Mucosa of descending colon (tissue), 3 donors: ENCODE data around the gene ASB4. TPM values are rescaled to one million over a fixed set of nuclear protein-coding genes. Genes with fewer than 3 reads are reported as not detected.

Source experiments
- ATAC-seq: fragments of 200-7000 bp; cut with Tn5 transposase; one replicate; pipeline ENCODE4 v1.9.1; 2020; ENCODE audit warnings: mild to moderate bottlenecking, moderate library complexity
- DNase-seq, 3 donors: peaks; one replicate each; pipeline ENCODE4 v3.0.0-alpha.2; 2020
- H3K36me3 ChIP-seq: fragments of 200-600 bp; one replicate; pipeline ENCODE4 v1.8.0; 2021; ENCODE audit warnings: low read depth, mild to moderate bottlenecking
- H3K4me1 ChIP-seq: fragments of 200-600 bp; one replicate; pipeline ENCODE4 v1.8.0; 2021; ENCODE audit warnings: low read depth, mild to moderate bottlenecking
- H3K4me3 ChIP-seq: fragments of 200-600 bp; one replicate; pipeline ENCODE4 v1.8.0; 2021; ENCODE audit warnings: mild to moderate bottlenecking
- H3K9me3 ChIP-seq: fragments of 200-600 bp; one replicate; pipeline ENCODE4 v1.8.0; 2021; ENCODE audit warnings: mild to moderate bottlenecking
- CTCF ChIP-seq: fragments of 200-600 bp; IDR thresholded peaks from one replicate; pipeline ENCODE4 v1.8.0; 2022; ENCODE audit warnings: antibody characterized with exemption, mild to moderate bottlenecking
- intact Hi-C, 2 donors: fragments of 100-400 bp; cut with DNase I in 1 of 2; cut with micrococcal nuclease in 1 of 2; formaldehyde crosslinking; loops; one replicate each; pipeline versions ENCODE4 v1.11.0 to v1.11.1; 2022; cut with DNase I, micrococcal nuclease
- total RNA-seq, 3 donors: library from RNA; stranded (reverse); fragmentation: NEBNext Ultra II Directional in 2 of 3; extraction: Animal tissue kit (Norgen Biotek cat#: 25700) in 2 of 3; gene quantifications; one replicate each; pipeline versions ENCODE4 v1.2.1 to v1.2.4, GENCODE V29; 2021 to 2023
- donor health status: DM: no; HTN: no; CAD: no; lungs with moderate emphysema.
- donor health status: DM: no; HTN: no; CAD: no.
- donor health status: DM: no; HTN: yes; CAD: no.

ASB4 gene
- total RNA-seq, 3 donors from 2014 or later, result 0.13 to 0.84 TPM; not detected in 1

- no peak for ATAC-seq
- Histone ChIP-seq H3K4me1 (no peaks in the 10 kb centered on the region), H3K9me3 (no peaks in the 10 kb centered on the region), H3K36me3 (no peaks in the 10 kb centered on the region), H3K4me3 (no peak overlapping the region)
- no peak for DNase-seq
- no peak for TF ChIP-seq CTCF
- intact Hi-C loops, result no loop called here
Observed at GRCh38 chr7:95479992-95480624, 5.6 kb upstream of the ASB4 start.

- ATAC-seq, result no peak
- no peaks in the 10 kb centered on the region for H3K4me1 ChIP-seq
- no peak overlapping the region for H3K4me3 ChIP-seq
- intact Hi-C loops, result no loop called here
- TF ChIP-seq CTCF, result no peak
- H3K36me3 ChIP-seq, result no peaks in the 10 kb centered on the region
- DNase-seq, result no peak
- no peaks in the 10 kb centered on the region for H3K9me3 ChIP-seq
Observed at GRCh38 chr7:95481271-95482165, 4.2 kb upstream of the ASB4 start.

GRCh38 chr7:95482424-95482823 lies 3.3 kb upstream of the ASB4 start:
- TF ChIP-seq CTCF, result no peak
- ATAC-seq (no peak), DNase-seq (no peak)
- intact Hi-C loops, result no loop called here
- H3K9me3 ChIP-seq, result no peaks in the 10 kb centered on the region
- H3K36me3 ChIP-seq, result no peaks in the 10 kb centered on the region
- H3K4me1 ChIP-seq, result no peaks in the 10 kb centered on the region
- H3K4me3 ChIP-seq, result no peak overlapping the region

GRCh38 chr7:95490231-95490762 lies 4.6 kb downstream of the ASB4 start:
- ATAC-seq (no peak), DNase-seq (no peak)
- no peak overlapping the region for H3K4me3 ChIP-seq
- no peaks in the 10 kb centered on the region for H3K36me3 ChIP-seq
- H3K4me1 ChIP-seq, result no peaks in the 10 kb centered on the region
- H3K9me3 ChIP-seq, result no peaks in the 10 kb centered on the region
- no peak for TF ChIP-seq CTCF
- intact Hi-C loops, result no loop called here

- DNase-seq, result no peak
- intact Hi-C loops, result no loop called here
- H3K9me3 ChIP-seq, result no peaks in the 10 kb centered on the region
- no peaks in the 10 kb centered on the region for H3K4me1 ChIP-seq
- no peak for ATAC-seq
- no peaks in the 10 kb centered on the region for H3K36me3 ChIP-seq
- TF ChIP-seq CTCF, result no peak
- no peak overlapping the region for H3K4me3 ChIP-seq
Observed at GRCh38 chr7:95491201-95491600, 5.5 kb downstream of the ASB4 start.
